Glomerular endothelial cell (primary cell): ENCODE data around the gene MYF5. TPM values are rescaled to one million over a fixed set of nuclear protein-coding genes. Genes with fewer than 3 reads are reported as not detected.

Experiments used
- DNase-seq: peaks from one replicate; pipeline ENCODE4 v3.0.0-alpha.2; 2011; ENCODE audit warnings: low read depth, low spot score; ENCODE audit errors: extremely low read depth
- total RNA-seq: library from RNA; depleted of rRNA; stranded (reverse); fragments of >200 nt; gene quantifications from 2 replicates; pipeline ENCODE4 v1.2.3, GENCODE V29; 2015

Gene MYF5
- total RNA-seq, 1 donor from 2014 or later, result not detected

GRCh38 chr12:80756875-80757274, 40.2 kb downstream of the MYF5 start:
- DNase-seq, result no peak

GRCh38 chr12:80761838-80762237, 45.1 kb downstream of the MYF5 start:
- no peak for DNase-seq

- DNase-seq, result peak; percentile 44
These were observed 47.2 kb downstream of the MYF5 start for GRCh38 chr12:80763874-80764273.

- DNase-seq, result no peak
These were observed 49.5 kb downstream of the MYF5 start for GRCh38 chr12:80766210-80766609.

- no peak for DNase-seq
These were observed 50.2 kb downstream of the MYF5 start for GRCh38 chr12:80766897-80767296.

Other genes starting within 250 kb of the MYF5 start
- not detected in 2 replicates for gene MYF6, start 9.3 kb upstream of the MYF5 start, total RNA-seq
- gene LIN7A, start 221.0 kb downstream of the MYF5 start, total RNA-seq, result 1.7 and 2.6 TPM in 2 replicates